GM21367 (cell line): ENCODE results near the gene VAV3.
"Not testable (repeated sequence)": the region's sequence is repeated elsewhere in the genome, so short reads cannot be mapped to it uniquely, and the experiment has no call there.

Experiments used
- ATAC-seq: cut with Tn5 transposase; IDR thresholded peaks from one replicate; pipeline ENCODE4 v1.9.1; 2021; ENCODE audit not compliant: unreplicated experiment

VAV3 gene

DNA sequence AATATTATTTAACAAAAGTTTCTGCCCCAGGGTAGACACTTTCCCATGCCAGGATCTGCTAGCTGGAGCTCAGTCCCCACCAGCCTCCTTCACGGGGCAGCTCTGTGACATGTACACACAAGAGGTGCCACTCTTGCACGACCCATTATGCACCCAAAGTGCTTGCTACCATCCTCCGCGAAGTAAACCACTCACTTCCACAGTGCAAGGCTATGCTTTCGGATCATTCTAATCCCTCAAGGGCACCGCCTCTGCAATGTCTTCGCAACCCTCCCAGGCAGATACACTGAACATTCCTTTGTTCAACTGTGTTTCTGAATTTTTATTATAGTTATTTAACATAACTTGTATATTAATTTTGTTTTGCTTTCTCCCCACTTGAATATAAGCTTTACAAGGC is 303.8 kb downstream of the VAV3 start:
- no peak for ATAC-seq

DNA sequence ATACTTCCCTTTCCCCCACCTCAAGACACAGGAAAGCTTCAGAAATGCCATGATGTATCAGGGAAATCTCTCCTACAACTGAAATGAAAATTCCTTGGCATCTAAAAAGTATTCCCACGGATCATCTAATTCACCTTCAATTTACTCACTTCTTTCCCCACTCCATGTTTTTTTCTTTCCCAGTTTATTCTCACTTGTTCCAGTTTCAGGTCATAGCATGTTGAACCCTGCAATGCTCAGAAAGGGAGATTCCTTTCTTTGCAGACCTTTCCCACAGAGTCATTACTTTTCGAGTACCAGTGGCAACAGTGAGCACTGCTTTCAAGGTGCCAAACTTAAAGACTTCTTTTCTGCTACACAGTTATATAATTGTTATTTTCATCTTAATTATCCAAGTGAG is 305.0 kb downstream of the VAV3 start:
- no peak for ATAC-seq

DNA sequence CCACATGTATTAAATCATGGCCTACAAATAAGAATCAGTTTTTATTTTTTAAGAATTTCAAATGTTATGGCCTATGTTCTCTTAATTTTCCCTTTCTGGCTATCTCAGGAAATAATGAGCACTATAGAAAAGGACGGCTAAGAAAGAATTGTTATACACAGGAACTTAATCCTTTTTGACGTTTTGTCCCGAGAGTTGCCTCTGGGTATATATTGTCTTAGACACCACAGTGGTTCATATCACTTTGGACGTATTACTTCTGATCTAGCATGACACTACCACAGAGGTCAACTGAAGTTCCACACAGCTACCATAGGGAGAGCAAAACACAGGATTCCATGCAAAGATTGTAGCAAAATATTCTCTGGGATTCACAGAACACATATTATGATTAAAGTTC is 307.6 kb downstream of the VAV3 start:
- ATAC-seq, result no peak

DNA sequence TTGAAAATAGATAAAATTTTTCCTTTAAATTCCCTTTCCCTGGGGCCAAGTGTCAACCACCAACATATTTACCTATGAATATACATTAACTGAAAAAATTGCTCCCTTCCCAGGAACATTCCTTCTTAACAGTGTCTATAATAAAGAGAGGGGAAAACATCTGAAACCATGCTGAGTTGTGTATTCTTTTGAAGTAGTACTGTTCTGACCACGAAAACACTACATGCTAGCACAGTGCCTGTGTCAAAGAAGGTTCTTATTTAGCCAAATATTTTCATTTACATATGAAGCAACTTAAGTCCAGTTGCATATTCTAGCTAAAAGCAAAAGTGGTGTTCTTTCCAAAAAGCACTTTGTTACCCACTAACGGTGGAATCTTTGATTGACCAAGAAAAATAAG is 311.2 kb downstream of the VAV3 start:
- ATAC-seq, result no peak

DNA sequence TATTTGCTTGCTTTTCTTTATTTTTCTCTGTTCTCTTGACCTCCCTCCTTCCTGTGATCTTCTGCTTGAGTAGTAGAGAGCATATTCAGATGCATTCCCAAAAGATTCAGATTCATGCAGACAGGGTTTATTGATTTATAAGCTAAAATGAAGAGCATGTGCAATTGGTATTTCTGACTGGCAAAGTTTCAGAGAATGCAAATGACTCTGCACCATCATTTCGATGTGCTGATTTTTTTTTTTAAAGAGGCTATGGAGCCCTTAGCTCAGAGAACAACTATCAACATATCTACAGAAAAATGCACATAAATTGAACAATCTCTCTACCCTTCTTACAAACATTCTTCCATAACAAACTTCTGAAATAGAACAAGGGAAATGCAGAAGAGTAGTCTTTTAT is 312.0 kb downstream of the VAV3 start:
- no peak for ATAC-seq

DNA sequence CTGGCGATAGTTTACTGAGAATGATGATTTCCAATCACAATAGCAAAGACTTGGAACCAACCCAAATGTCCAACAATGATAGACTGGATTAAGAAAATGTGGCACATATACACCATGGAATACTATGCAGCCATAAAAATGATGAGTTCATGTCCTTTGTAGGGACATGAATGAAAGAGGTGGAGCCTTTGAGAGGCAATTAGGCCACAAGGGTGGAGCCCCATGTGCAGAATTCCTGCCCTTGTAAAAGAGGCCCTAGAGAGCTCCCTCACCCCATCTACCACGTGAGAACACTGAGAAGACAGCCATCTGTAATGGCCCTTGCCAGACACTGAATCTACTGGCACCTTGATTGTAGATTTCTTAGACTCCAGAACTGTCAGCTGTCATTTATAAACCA is 314.2 kb downstream of the VAV3 start:
- ATAC-seq, result not testable (repeated sequence)

DNA sequence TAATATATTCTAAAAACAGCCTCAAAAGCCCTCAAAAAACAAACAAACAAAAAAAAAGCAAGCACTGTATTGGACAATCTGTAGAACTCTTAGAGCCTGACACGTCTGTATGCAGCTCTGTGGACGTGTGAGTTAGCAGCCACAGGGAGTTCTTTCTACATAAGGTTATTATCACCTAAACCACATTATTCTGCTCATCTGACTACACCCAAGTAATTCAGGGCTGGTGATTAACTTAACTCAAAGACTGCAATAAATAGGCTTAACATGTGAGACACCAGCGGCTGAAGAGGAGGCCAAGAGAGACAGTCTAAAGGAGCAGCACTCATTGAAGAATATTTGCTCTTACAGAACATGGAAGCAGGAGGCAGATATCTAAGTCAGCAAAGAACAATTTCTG is 316.0 kb downstream of the VAV3 start:
- ATAC-seq, result no peak

DNA sequence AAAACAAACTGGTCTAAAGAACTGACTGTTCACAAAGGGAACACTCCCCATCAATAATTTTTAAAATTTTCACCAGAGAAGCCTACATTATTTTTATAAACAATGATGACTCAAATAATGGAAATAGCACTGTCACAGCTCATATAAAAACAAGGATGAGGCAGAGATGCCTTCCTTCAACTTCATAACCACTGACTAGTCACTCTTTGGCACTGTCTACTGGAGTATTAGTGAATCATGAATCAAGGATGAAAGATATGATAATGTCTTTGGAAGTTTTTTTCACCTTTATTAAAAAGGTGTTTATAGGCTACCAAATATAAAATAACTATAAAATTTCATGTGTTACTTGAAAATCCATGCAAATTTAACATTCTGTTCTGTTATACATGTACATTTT is 316.9 kb downstream of the VAV3 start:
- ATAC-seq, result no peak

DNA sequence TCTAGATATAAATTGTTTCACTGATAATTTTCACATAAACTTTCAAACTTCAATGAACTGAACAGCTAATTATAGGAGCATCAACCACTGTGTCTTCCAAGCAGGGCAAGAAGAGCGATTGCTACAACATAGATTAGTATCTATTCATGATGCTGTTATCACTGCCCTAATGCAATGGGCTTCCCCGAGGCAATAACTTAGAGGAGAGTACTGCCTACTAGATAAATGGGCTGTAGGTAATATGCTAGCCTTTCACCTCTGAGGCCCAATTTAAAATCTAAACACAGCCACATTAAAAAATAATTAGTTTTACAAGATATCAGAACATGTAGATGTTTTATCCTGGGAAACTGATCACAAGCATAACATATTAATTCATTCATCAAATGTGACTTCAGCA is 318.0 kb downstream of the VAV3 start:
- ATAC-seq, result no peak

DNA sequence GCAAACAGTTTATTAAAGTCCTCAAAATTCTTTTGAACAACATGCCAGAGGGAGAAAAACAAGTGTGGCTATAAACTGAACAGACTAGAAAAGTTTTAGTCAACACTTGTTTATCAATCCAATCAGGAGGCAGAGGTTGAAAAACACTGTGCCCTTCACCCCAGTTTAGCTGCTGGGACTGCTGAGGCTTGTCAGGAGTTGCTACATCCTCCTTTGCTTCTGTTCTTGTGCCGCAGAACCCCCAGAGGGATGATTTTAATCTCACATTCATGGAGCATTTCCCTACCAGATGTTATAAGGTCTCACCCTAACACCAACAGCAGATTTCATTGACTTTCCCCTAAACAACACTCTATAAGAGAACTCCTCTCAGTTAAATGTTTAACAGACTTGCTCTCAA is 321.2 kb downstream of the VAV3 start:
- no peak for ATAC-seq

DNA sequence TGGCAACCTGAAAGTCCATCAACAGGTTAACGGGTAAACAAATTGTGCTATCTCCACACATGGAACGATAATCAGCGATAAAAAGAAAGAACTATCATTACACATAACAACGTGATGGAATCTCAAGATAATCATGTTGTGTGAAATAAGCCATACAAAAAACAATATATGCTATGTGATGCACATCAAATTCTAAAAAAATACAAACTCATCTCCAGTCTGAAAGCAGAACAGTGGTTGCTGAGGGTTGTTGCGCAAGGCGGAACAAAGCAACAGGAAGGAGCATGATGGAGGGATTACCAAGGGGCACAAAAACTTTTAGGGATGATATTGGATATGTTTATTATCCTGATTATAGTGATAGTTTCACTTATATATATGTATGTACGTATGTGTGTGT is 324.8 kb downstream of the VAV3 start:
- no peak for ATAC-seq

DNA sequence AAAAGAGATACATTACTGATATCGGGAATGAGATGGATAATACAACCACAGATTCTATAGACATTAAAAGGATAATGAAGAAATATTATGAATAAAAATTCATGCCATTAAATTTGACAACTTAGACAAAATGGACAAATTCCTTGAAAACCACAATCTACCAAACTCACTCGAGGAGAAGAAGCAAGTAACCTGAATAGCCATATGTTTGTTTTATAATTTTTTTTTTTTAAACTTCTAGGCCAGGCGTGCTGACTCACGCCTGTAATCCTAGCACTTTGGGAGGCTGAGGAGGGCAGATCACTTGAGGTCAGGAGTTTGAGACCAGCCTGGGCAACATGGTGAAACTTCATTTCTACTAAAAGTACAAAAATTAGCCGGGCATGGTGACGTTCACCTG is 327.9 kb downstream of the VAV3 start:
- ATAC-seq, result no peak

DNA sequence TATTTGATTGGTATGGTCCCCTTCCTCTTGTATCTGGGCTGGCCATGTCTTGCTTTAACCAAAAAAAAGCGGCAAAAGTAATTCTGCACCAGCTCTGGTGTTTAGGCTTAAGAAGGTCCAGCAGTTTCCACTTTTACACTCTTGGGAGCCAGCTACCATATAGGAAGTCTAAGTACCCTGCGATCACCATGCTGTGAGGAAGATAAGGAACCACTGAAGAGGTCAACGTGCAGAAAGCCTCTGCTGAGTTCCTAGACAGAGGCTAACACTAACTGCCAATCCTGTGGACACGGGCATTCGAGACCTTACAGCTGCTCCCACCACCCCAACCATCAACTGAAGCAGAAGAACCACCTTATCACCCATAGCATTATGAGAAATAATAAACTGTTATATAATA is 331.4 kb downstream of the VAV3 start:
- no peak for ATAC-seq

DNA sequence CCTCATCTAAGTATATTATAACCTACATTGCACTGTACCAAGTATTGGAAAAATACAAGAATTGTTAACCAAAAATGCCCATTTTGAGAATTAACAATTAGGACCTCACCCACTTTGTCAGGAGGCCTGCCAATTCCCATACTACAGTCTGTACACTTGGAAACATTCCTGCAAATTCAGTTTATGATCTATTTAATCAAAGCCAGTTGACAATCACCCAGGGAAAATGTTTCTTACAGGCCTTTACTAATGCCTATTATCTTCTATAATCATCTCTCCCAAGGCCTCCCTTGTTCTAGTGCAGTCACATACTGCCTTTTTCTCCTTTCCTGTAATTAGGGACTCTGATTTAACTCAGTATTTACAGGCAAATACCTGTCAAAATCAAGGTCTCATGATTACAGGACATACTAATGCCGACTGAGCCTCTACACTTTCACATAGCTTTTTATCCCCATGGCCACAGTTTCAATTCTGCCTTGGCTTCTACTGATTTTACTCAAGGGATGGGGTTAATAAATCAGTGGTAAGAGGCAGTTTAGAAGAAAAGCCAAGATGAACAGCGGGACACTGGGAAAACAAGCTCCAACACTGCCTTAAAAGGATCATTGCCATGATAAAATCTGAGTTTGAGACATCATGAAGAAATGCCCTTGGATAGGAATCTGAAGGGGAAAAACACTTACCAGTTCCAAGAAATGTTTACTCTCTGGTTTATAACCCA is 338.7 kb downstream of the VAV3 start:
- no peak for ATAC-seq

DNA sequence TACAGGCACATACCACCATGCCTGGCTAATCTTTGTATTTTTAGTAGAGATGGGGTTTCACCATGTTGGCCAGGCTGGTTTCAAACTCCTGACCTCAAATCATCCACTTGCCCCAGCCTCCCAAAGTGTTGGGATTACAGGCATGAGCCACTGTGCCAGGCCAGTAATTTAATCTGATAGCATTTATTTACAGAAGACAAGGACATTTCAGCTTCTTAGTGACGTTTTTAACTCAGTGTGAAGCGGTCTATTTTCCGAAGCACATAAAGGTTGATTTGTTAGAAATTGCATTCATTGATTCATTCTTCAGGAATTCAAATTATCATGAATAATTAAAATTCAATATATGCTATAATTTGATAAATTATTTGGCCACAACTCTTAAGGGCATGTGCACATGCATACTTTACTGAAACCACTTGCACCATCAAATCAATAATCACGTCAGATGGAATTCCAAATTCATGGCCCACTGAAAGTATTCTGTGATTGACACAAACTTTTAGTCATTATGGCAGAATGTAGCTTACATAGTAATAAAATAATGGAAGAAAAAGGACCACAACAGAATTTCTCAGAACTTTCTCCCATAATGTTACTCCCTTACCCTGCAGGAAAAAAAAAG is 339.5 kb downstream of the VAV3 start:
- ATAC-seq, result no peak

DNA sequence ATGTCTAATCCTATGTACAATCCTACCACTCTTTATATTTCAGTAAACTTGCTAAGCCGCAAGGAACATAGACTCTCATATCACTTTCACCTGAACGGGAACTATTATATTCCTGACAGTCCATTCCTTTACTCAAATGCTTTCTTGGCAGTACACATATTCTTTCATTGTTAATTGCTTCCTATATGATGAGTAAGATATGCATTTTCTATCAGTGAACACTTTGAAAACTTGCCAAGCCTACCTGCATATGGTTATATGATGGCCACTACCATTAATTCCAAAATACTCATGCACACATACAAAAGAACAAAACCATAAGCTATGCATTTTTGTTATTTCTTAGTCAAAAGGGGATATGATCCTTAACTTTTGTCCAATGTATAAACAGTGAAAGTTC is 341.5 kb downstream of the VAV3 start:
- no peak for ATAC-seq

DNA sequence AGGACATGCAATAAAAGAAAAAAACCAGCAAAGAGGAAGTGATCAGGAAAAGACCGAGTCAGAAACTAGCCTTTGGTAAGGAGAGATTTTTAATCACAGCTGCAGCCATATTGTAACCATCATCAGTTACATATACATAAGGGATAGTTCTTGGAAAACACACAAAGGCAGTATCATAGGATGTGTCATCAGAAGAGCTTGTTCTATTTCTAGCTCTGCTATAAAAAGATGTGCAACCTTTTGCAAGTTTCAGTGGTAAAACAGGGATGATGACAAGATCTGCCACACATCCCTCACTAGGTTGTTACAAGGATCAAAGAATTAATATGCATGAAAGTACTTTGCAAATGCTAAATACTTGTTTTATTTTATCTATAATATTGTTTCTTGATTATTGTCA is 342.0 kb downstream of the VAV3 start:
- ATAC-seq, result no peak

DNA sequence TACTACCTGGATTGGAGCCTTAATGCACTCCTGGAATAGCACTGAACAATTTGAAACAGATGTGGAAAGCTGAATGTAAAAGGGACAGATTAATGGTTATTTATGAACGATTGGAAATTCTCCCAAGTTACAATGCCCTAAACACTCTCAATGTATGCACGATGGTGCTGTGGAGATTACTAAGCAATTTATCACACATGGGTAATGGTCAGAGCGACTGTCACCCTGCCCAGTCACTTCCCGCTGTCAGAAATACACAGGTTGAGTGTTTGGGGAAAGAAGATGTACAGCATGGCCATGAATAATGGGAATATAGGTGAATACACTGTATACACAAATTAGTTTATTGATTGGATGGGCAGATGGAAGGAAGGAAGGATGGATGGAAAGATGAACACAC is 342.4 kb downstream of the VAV3 start:
- no peak for ATAC-seq

DNA sequence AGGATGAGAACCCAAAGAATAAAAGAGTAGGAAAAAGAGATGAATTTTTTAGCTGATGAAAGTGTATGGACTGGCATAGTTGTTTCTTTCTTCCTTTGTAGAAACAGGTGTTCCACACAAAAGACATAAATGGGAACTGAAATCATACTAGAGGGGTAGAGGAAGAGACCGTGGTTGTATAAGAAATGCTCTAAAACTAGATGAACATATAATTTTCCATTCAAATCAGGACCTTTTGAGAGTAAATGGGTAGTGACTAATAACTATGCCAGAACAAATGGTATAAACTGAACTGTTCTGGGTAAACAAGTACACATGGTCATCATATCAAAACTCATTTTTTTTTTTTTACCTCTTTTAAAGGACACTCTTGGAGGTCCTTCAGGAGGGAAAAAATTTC is 344.2 kb downstream of the VAV3 start:
- ATAC-seq, result no peak

DNA sequence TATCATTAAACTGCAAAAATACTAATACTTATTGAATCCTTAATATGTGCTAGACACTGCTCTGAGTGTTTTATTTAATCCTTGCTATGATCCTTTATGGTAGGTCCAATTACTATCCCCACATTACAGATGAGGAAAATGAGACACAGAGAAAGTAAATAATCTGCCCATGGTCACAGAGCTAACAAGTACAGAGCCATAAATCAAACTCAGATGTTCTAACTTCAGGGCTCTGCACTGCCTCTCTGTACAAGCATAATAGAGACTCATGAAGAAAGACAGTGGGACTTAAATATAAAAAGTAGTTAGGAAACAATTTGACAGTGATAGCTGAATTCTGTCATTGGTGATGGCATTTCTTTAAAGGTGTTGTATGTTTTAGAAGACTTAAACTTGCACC is 346.4 kb downstream of the VAV3 start:
- no peak for ATAC-seq

DNA sequence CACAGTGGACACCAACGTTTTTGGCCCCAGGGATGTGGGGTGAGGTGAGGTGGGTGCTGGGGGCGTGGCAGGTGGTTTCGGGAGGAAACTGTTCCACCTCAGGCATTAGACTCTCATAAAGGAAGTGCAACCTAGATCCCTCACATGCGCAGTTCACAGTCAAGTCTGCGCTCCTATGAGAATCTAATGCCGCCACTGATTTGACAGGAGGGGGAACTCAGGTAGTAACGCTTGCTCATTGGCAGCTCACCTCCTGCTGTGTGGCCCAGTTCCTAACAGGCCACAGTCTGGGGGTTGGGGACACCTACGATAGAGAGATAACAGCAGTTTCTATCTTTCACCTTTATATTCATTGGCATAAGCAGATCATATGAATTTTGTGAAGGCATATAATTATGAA is 347.1 kb downstream of the VAV3 start:
- ATAC-seq, result no peak

DNA sequence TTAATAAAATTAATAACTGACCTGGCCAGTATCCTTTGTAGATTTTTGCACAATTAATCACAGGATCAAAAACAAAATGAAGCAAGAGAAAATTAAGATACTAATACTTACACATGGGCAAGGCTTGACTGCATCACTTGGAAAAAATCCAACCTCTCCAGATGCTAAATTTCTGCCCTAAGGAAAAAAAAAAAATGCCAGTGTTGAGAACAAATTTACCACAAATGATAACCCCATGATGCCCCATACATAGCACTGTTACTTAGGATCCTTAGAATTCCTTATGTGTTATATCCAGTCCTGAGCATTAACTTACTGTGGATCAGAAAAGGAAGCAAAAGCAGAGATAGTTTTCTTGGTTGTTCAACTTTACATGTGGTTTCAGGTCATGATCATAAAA is 347.5 kb downstream of the VAV3 start:
- ATAC-seq, result no peak

DNA sequence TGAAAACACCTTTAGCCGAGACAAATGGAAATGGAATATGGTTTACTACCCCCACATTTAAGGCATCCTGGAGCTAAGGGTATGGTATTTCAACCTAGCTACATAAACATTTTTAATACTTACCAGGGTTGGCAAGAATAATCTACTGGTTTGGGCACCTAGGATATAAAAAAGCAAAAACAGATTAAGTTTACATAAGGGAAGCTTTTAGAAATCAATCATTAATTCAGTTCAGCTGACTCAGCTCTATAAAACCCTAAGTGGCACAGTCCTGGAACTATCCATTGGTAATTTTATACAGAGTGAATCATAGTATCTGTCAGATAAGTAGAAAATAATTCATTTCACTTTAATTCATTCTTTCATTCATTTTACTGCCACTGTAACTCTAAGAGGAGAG is 355.2 kb downstream of the VAV3 start:
- no peak for ATAC-seq
